HUES64 (cell line): ENCODE results near the gene MACROH2A1.

ENCODE experiments used
- H3K27ac ChIP-seq: 2 replicates; pipeline ENCODE4 v1.7.0; 2013; ENCODE audit warnings: low read depth, low read length, inconsistent platforms
- H3K27me3 ChIP-seq: 2 replicates; pipeline ENCODE4 v1.6.1; 2013; ENCODE audit warnings: mild to moderate bottlenecking, low read length; ENCODE audit not compliant: insufficient read depth
- H3K36me3 ChIP-seq: 2 replicates; pipeline ENCODE4 v1.6.1; 2013; ENCODE audit warnings: mild to moderate bottlenecking, low read length; ENCODE audit not compliant: insufficient read depth
- H3K4me1 ChIP-seq: 2 replicates; pipeline ENCODE4 v1.6.1; 2013; ENCODE audit warnings: mild to moderate bottlenecking, low read length, moderate library complexity; ENCODE audit not compliant: insufficient read depth
- H3K4me3 ChIP-seq: 2 replicates; pipeline ENCODE4 v1.5.1; 2013; ENCODE audit warnings: mild to moderate bottlenecking, low read length, moderate library complexity
- H3K9ac ChIP-seq: 2 replicates; pipeline ENCODE4 v1.6.1; 2013; ENCODE audit warnings: mild to moderate bottlenecking, low read depth, low read length
- H3K9me3 ChIP-seq: 2 replicates; pipeline ENCODE4 v1.6.1; 2013; ENCODE audit warnings: low read depth, low read length; ENCODE audit not compliant: insufficient read depth
- WGBS: fragments of 150-250, 120-280 bp; methylation state at CpG from one replicate; pipeline ENCODE4 v1.1.7; 2013; ENCODE audit warnings: missing lambda C conversion rate; 5-methylcytosine and 5-hydroxymethylcytosine counted together

The MACROH2A1 gene

DNA sequence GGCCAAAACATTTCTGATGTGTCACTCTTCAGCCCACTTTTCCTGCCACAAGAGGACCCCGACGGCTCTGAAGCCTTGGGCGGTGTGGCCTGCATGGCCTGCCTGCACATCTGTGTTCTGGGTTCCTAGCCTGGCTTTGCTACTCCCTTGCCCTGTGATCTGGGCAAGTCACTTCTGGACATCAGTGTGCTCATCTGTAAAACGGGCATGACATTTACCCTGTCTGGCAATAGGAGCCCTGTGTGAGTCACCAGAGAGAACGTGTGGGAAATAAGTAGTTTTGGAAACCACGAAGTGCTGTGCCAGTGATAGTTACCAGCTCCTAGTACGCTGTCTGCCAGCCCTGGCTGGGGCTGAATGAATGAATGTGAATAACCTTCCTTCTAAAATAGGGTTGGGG is 90.8 kb downstream of the MACROH2A1 start:
- Histone ChIP-seq H3K9me3 (no peaks in the 10 kb centered on the region), H3K36me3 (no peaks in the 10 kb centered on the region), H3K4me3 (no peak overlapping the region), H3K4me1 (peaks cover 3% of the 10 kb centered on the region; the same call in 1 of the 2 replicates), H3K9ac (no peak overlapping the region), H3K27ac (no peak overlapping the region), H3K27me3 (no peaks in the 10 kb centered on the region; the same call in 1 of the 2 replicates)
- WGBS, result 91% methylated on average over 7 of the region's 7 CpGs

GRCh38 chr5:135307143-135307903 is 91.7 kb downstream of the MACROH2A1 start:
- no peak overlapping the region for H3K9ac ChIP-seq
- H3K4me1 ChIP-seq, result peaks cover 3% of the 10 kb centered on the region; the same call in 1 of the 2 replicates
- H3K36me3 ChIP-seq, result no peaks in the 10 kb centered on the region
- H3K4me3 ChIP-seq, result no peak overlapping the region
- whole genome bisulfite sequencing, result 77% methylated on average over 23 of the region's 23 CpGs
- H3K27me3 ChIP-seq, result no peaks in the 10 kb centered on the region; the same call in 1 of the 2 replicates
- no peak overlapping the region for H3K27ac ChIP-seq
- H3K9me3 ChIP-seq, result no peaks in the 10 kb centered on the region

DNA sequence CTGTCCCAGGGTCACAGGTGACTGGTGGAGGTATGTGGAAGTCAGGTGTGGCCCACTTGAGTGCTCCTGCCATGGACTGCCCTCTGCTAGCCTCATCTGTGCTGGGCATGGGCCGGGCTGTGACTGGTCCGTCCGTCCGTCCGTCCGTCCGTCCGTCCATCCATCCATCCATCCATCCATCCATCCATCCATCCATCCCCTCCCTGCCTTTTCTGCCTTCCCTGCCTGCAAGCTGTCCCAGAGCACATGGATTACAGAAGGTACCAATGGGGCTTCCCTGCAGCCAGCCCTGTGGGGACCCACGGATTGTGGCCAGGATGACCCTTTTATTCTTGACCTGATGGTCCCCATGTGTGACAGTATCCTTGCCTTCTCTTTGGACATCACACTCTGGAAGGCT is 92.5 kb downstream of the MACROH2A1 start:
- no peak overlapping the region for H3K4me3 ChIP-seq
- no peaks in the 10 kb centered on the region for H3K9me3 ChIP-seq
- H3K27me3 ChIP-seq, result no peaks in the 10 kb centered on the region; the same call in 1 of the 2 replicates
- 82% methylated on average over 9 of the region's 9 CpGs for WGBS
- peaks cover 3% of the 10 kb centered on the region; the same call in 1 of the 2 replicates for H3K4me1 ChIP-seq
- H3K27ac ChIP-seq, result no peak overlapping the region
- no peak overlapping the region for H3K9ac ChIP-seq
- H3K36me3 ChIP-seq, result no peaks in the 10 kb centered on the region

- H3K4me3 ChIP-seq, result no peak overlapping the region
- peaks cover 3% of the 10 kb centered on the region; the same call in 1 of the 2 replicates for H3K4me1 ChIP-seq
- no peaks in the 10 kb centered on the region; the same call in 1 of the 2 replicates for H3K27me3 ChIP-seq
- WGBS, result 85% methylated on average over 12 of the region's 12 CpGs
- no peaks in the 10 kb centered on the region for H3K9me3 ChIP-seq
- no peak overlapping the region for H3K27ac ChIP-seq
- H3K9ac ChIP-seq, result no peak overlapping the region
- no peaks in the 10 kb centered on the region for H3K36me3 ChIP-seq
These were observed 94.4 kb downstream of the MACROH2A1 start for GRCh38 chr5:135304352-135305221.

GRCh38 chr5:135303582-135304173 is 95.4 kb downstream of the MACROH2A1 start:
- Histone ChIP-seq H3K36me3 (no peaks in the 10 kb centered on the region), H3K4me1 (peaks cover 3% of the 10 kb centered on the region; the same call in 1 of the 2 replicates), H3K27ac (no peak overlapping the region), H3K9ac (no peak overlapping the region), H3K27me3 (no peaks in the 10 kb centered on the region), H3K4me3 (no peak overlapping the region), H3K9me3 (no peaks in the 10 kb centered on the region)
- WGBS, result 88% methylated on average over 6 of the region's 6 CpGs

DNA sequence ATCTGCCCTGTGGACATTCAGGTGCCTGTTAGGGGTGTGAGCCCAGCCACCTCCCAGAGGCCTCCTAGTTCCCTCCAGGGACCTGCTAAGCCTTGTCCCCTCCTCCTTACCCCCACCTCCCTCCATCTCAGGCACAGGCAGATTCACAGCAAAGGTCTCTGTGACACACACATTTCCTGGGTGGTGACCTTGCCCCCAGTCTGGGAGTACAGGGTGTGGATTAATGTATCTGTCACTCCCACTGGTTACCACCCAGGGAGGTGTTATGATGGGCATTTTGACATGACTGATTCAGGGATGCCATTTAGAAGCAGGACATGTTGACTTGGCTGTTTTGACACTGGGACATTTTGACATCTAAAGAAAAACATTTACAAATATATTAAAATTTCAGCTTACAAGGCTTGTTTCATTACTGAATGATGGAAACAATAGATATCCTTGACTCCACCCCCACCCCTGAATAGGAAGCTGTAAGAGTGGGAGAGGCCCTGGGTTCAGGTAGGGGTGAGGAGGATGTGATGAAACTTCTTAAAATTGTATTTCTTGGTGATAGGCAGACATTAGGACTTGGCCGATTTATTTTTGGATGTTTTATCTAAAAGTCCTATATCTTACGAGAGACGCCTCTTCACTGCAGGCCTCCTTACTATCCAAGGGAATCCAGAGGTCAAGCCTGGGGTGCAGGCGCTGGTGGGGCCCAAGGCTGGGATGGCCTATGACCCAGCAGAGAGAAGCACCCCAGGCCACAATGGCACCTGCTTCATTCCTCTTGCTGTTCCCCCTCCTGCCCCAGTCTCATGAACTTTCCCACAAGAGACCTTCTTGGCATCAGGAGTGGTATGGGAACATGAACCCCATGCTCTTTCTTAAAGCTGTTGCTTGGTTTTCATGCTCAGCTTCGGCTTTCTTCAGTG is 101.9 kb downstream of the MACROH2A1 start:
- Histone ChIP-seq H3K9me3 (no peaks in the 10 kb centered on the region), H3K4me1 (no peaks in the 10 kb centered on the region), H3K36me3 (no peaks in the 10 kb centered on the region), H3K27me3 (peaks cover 3% of the 10 kb centered on the region; the same call in 1 of the 2 replicates), H3K9ac (no peak overlapping the region), H3K27ac (no peak overlapping the region), H3K4me3 (no peak overlapping the region)
- 96% methylated on average over 5 of the region's 5 CpGs for WGBS

- H3K4me3 ChIP-seq, result no peak overlapping the region
- no peak overlapping the region for H3K27ac ChIP-seq
- H3K9me3 ChIP-seq, result no peaks in the 10 kb centered on the region
- no CpG with 5 or more reads among the region's 2 CpGs for WGBS
- H3K27me3 ChIP-seq, result peaks cover 3% of the 10 kb centered on the region; the same call in 1 of the 2 replicates
- H3K36me3 ChIP-seq, result no peaks in the 10 kb centered on the region
- no peaks in the 10 kb centered on the region for H3K4me1 ChIP-seq
- no peak overlapping the region for H3K9ac ChIP-seq
These were observed 103.2 kb downstream of the MACROH2A1 start for GRCh38 chr5:135295852-135296251.

DNA sequence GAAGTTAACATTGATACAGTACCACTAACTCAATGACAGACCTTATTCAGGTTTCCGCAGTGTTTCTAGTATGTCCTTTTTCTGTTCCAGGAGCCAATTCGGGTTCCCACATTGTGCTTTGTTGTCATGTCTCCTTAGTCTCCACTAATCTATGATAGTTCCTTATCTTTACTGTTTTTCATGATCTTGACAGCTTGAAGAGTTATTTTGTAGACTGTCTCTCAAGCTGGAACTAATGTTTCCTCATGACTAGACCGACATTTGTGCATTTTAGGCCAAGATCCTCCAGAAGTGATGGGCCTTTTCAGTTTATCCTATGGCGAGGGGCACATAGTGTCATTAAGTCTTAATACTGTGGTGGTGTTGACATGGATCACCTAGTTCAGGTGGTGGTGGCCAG is 104.2 kb downstream of the MACROH2A1 start:
- Histone ChIP-seq H3K4me3 (no peak overlapping the region), H3K9ac (no peak overlapping the region), H3K27ac (no peak overlapping the region), H3K27me3 (peaks cover 3% of the 10 kb centered on the region; the same call in 1 of the 2 replicates), H3K9me3 (no peaks in the 10 kb centered on the region), H3K36me3 (no peaks in the 10 kb centered on the region), H3K4me1 (no peaks in the 10 kb centered on the region)
- 96% methylated on average over 4 of the region's 4 CpGs for WGBS

- WGBS, result no CpG with 5 or more reads among the region's 1 CpG
- Histone ChIP-seq H3K27me3 (peaks cover 3% of the 10 kb centered on the region; the same call in 1 of the 2 replicates), H3K9ac (no peak overlapping the region), H3K27ac (no peak overlapping the region), H3K4me1 (no peaks in the 10 kb centered on the region), H3K9me3 (peaks cover 10% of the 10 kb centered on the region; the same call in 1 of the 2 replicates), H3K4me3 (no peak overlapping the region), H3K36me3 (no peaks in the 10 kb centered on the region)
These were observed 109.4 kb downstream of the MACROH2A1 start for GRCh38 chr5:135289651-135290050.

GRCh38 chr5:135287551-135287950 is 111.5 kb downstream of the MACROH2A1 start:
- 85% methylated on average over 1 of the region's 2 CpGs for WGBS
- H3K27me3 ChIP-seq, result no peaks in the 10 kb centered on the region; the same call in 1 of the 2 replicates
- no peaks in the 10 kb centered on the region for H3K36me3 ChIP-seq
- H3K4me3 ChIP-seq, result no peak overlapping the region
- H3K9ac ChIP-seq, result no peak overlapping the region
- peaks cover 10% of the 10 kb centered on the region; the same call in 1 of the 2 replicates for H3K9me3 ChIP-seq
- no peaks in the 10 kb centered on the region for H3K4me1 ChIP-seq
- no peak overlapping the region for H3K27ac ChIP-seq
